ENCODE measurements around the gene DSC1. TPM values are rescaled to one million over a fixed set of nuclear protein-coding genes. Genes with fewer than 3 reads are reported as not detected.

Gene DSC1
- total RNA-seq, 1 donor from 2014 or later = 1.6 TPM

- H3K9me3 Mint-ChIP-seq = peaks cover 9% of the 10 kb centered on the region
- no peak for DNase-seq (ENCODE audit: extremely low spot score, unreplicated experiment)
- no peak for TF ChIP-seq CTCF (conservative IDR thresholded peaks at IDR 0.05)
- H3K27me3 Mint-ChIP-seq = no peaks in the 10 kb centered on the region
- no peaks in the 10 kb centered on the region for H3K36me3 Mint-ChIP-seq
- H3K27ac Mint-ChIP-seq = no peak overlapping the region
- no peak overlapping the region for H3K4me3 Mint-ChIP-seq
- H3K4me1 Mint-ChIP-seq (ENCODE audit: unreplicated experiment) = no peaks in the 10 kb centered on the region
Measured at GRCh38 chr18:31171144-31171839, 8.6 kb upstream of the DSC1 start.

- TF ChIP-seq CTCF (conservative IDR thresholded peaks at IDR 0.05) = no peak
- H3K27me3 Mint-ChIP-seq = no peaks in the 10 kb centered on the region
- H3K4me1 Mint-ChIP-seq (ENCODE audit: unreplicated experiment) = no peaks in the 10 kb centered on the region
- no peak overlapping the region for H3K4me3 Mint-ChIP-seq
- DNase-seq (ENCODE audit: extremely low spot score, unreplicated experiment) = no peak
- no peaks in the 10 kb centered on the region for H3K36me3 Mint-ChIP-seq
- peaks cover 6% of the 10 kb centered on the region for H3K9me3 Mint-ChIP-seq
- no peak overlapping the region for H3K27ac Mint-ChIP-seq
Measured at GRCh38 chr18:31170335-31170734, 7.7 kb upstream of the DSC1 start.

DNA sequence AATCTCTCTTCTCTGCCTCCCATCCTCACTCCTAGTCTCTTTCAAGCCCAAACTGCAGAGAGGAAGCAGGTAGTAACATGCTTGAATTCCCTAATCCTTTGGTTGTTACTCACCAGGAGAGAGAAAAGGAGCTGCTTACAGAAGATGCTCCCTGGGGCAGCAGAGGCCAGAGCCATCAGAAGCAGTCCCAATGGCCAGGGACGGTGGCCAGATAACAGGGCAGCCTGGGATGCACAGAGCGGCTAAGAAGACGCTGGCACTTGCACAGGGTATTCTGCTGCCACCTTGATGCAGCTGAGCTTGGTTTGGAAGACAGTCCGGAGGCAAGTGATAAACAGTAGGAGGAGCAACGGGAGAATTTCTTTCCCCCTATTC is 250 bp downstream of the DSC1 start:
- no peaks in the 10 kb centered on the region for H3K9me3 Mint-ChIP-seq
- H3K4me3 Mint-ChIP-seq = no peak overlapping the region
- DNase-seq (ENCODE audit: extremely low spot score, unreplicated experiment) = no peak
- no peaks in the 10 kb centered on the region for H3K27me3 Mint-ChIP-seq
- H3K27ac Mint-ChIP-seq = peak overlapping the region; percentile 7
- TF ChIP-seq CTCF (conservative IDR thresholded peaks at IDR 0.05) = no peak
- no peaks in the 10 kb centered on the region for H3K36me3 Mint-ChIP-seq
- peaks cover 1% of the 10 kb centered on the region for H3K4me1 Mint-ChIP-seq (ENCODE audit: unreplicated experiment)

- Mint-ChIP-seq H3K4me3 (no peak overlapping the region), H3K27me3 (no peaks in the 10 kb centered on the region), H3K9me3 (no peaks in the 10 kb centered on the region), H3K36me3 (no peaks in the 10 kb centered on the region), H3K27ac (peak overlapping the region; percentile 7), H3K4me1 (ENCODE audit: unreplicated experiment) (peaks cover 5% of the 10 kb centered on the region)
- no peak for TF ChIP-seq CTCF (conservative IDR thresholded peaks at IDR 0.05)
- DNase-seq (ENCODE audit: extremely low spot score, unreplicated experiment) = no peak
Measured at GRCh38 chr18:31161757-31162418, 768 bp downstream of the DSC1 start.

DNA sequence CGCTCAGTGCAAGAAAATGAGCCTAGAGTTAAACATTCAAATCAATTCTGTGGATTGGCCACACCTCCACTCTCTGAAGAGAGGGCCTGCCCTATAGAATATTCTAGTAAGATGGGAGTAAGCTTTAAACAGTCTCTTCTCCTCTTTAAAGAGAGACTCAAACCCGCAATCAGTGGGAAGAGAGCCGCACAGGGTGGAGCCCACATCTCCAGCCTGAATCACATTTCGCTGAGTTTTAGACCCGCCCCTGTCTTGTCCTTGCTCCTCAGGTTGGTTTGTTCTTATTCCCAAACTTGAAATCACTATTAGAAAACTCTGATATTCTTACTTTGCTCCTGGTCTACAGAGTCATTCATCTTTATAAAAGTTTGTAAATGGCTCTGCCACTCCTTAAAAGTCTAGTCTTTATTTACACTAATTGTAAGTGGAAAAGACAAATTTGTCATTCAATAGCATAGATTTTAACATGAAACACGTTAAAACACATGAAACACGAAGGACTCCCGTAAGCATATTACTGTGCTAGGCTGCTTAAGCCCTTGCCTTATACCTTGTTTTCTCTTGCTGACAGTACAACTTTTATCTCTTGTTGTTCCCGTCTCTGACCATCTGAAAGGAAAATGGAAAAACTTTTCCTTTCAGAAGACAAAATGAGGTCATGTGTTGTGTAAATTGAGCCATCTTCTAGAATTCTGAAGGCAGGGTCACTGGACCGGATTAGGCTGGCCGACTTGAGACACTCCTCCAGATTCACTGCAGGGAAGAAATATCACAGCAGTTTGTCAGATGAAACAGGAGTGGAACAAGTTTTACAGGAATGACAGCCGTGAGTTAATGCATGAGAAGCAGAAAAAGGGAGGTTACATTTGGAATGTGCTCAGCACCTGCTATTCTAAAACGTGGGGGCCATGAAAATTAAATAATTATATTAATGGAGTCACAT is 5.6 kb downstream of the DSC1 start:
- H3K27me3 Mint-ChIP-seq = no peaks in the 10 kb centered on the region
- H3K9me3 Mint-ChIP-seq = no peaks in the 10 kb centered on the region
- peaks cover 5% of the 10 kb centered on the region for H3K4me1 Mint-ChIP-seq (ENCODE audit: unreplicated experiment)
- H3K27ac Mint-ChIP-seq = peak overlapping the region; percentile 97
- H3K36me3 Mint-ChIP-seq = no peaks in the 10 kb centered on the region
- DNase-seq (ENCODE audit: extremely low spot score, unreplicated experiment) = no peak
- no peak for TF ChIP-seq CTCF (conservative IDR thresholded peaks at IDR 0.05)
- peak overlapping the region; percentile 83 for H3K4me3 Mint-ChIP-seq
